HEK293 (cell line): ENCODE measurements around the gene BAHD1.
"Not testable (repeated sequence)": the region's sequence is repeated elsewhere in the genome, so short reads cannot be mapped to it uniquely, and the experiment has no call there.

ENCODE experiments used
- CTCF ChIA-PET: fragments of 350-600 bp; formaldehyde crosslinking; extraction: SDS; loops from one replicate; lab custom pipeline; 2021; ENCODE audit warnings: antibody characterized with exemption; lab: Yijun Ruan, JAX
- POLR2A ChIA-PET: fragments of 300-600 bp; formaldehyde crosslinking; extraction: SDS; loops from one replicate; lab custom pipeline; 2020; ENCODE audit warnings: antibody characterized with exemption, inconsistent platforms; lab: Yijun Ruan, JAX
- H3K27ac ChIP-seq: fragments of 200-500 bp; sonication (Bioruptor generic); 2 replicates; pipeline ENCODE4 v1.5.1; 2014; ENCODE audit warnings: low read depth, low read length, control low read depth, inconsistent platforms; ENCODE audit errors: extremely low read depth
- H3K36me3 ChIP-seq, 2 experiments: fragments of 200-500 bp in 1 of 2; sonication (Bioruptor generic) in 1 of 2; 1 replicate in 1 of 2; 2 replicates in 1 of 2; pipeline ENCODE4 v1.5.1; 2014 to 2017; ENCODE audit warnings: inconsistent platforms in 2 of 2, low read length in 2 of 2; ENCODE audit not compliant: control insufficient read depth in 2 of 2, insufficient read depth in 1 of 2
- H3K4me1 ChIP-seq: fragments of 200-500 bp; sonication (Bioruptor generic); 2 replicates; pipeline ENCODE4 v1.5.1; 2014; ENCODE audit warnings: mild to moderate bottlenecking, low read length, inconsistent platforms; ENCODE audit not compliant: control insufficient read depth, insufficient read depth
- H3K4me3 ChIP-seq: 2 replicates; pipeline ENCODE4 v1.5.1; 2011; ENCODE audit warnings: low read depth, mild to moderate bottlenecking, control low read depth, low read length, moderate library complexity
- H3K9me3 ChIP-seq: fragments of 200-500 bp; sonication (Bioruptor generic); 2 replicates; pipeline ENCODE4 v1.5.1; 2014; ENCODE audit warnings: low read depth, low read length, inconsistent platforms; ENCODE audit not compliant: control insufficient read depth, insufficient read depth
- GLIS1 ChIP-seq: fragments of 450-650 bp; formaldehyde crosslinking; IDR thresholded peaks from 2 replicates; pipeline ENCODE4 v1.5.1; 2016; ENCODE audit warnings: missing biosample characterization, missing genetic modification characterization
- GLIS2 ChIP-seq: fragments of 450-650 bp; formaldehyde crosslinking; IDR thresholded peaks from 2 replicates; pipeline ENCODE4 v1.5.1; 2016; ENCODE audit warnings: missing biosample characterization, missing genetic modification characterization
- HIC1 ChIP-seq: fragments of 450-650 bp; formaldehyde crosslinking; IDR thresholded peaks from 2 replicates; pipeline ENCODE4 v1.5.1; 2016; ENCODE audit warnings: missing biosample characterization, missing genetic modification characterization
- KLF16 ChIP-seq: fragments of 450-650 bp; formaldehyde crosslinking; IDR thresholded peaks from 2 replicates; pipeline ENCODE4 v1.5.1; 2017; ENCODE audit warnings: missing biosample characterization, missing genetic modification characterization
- KLF8 ChIP-seq: fragments of 450-650 bp; formaldehyde crosslinking; IDR thresholded peaks from 2 replicates; pipeline ENCODE4 v1.5.1; 2016; ENCODE audit warnings: missing biosample characterization, missing genetic modification characterization
- SCRT1 ChIP-seq: fragments of 450-650 bp; formaldehyde crosslinking; IDR thresholded peaks from 2 replicates; pipeline ENCODE4 v1.5.1; 2016; ENCODE audit warnings: missing biosample characterization, missing genetic modification characterization, borderline replicate concordance
- SCRT2 ChIP-seq: fragments of 450-650 bp; formaldehyde crosslinking; IDR thresholded peaks from 2 replicates; pipeline ENCODE4 v1.5.1; 2016; ENCODE audit warnings: missing biosample characterization, missing genetic modification characterization
- ZBTB20 ChIP-seq: fragments of 450-650 bp; formaldehyde crosslinking; IDR thresholded peaks from 2 replicates; pipeline ENCODE4 v1.5.1; 2016; ENCODE audit warnings: missing biosample characterization, missing genetic modification characterization
- ZFHX2 ChIP-seq: fragments of 450-650 bp; formaldehyde crosslinking; conservative IDR thresholded peaks from 2 replicates; pipeline ENCODE4 v1.5.1; 2016; ENCODE audit warnings: missing biosample characterization, missing genetic modification characterization
- ZIC2 ChIP-seq: fragments of 450-650 bp; formaldehyde crosslinking; IDR thresholded peaks from 2 replicates; pipeline ENCODE4 v1.5.1; 2016; ENCODE audit warnings: missing biosample characterization, missing genetic modification characterization
- ZNF398 ChIP-seq: fragments of 450-650 bp; formaldehyde crosslinking; IDR thresholded peaks from 2 replicates; pipeline ENCODE4 v1.5.1; 2017; ENCODE audit warnings: missing biosample characterization, missing genetic modification characterization
- ZNF416 ChIP-seq: fragments of 450-650 bp; formaldehyde crosslinking; IDR thresholded peaks from 2 replicates; pipeline ENCODE4 v1.5.1; 2016; ENCODE audit warnings: missing biosample characterization, missing genetic modification characterization
- ZNF510 ChIP-seq: fragments of 450-650 bp; formaldehyde crosslinking; IDR thresholded peaks from 2 replicates; pipeline ENCODE4 v1.5.1; 2018; ENCODE audit warnings: mild to moderate bottlenecking, missing genetic modification characterization, missing biosample characterization; ENCODE audit not compliant: insufficient replicate concordance
- ZNF600 ChIP-seq: fragments of 450-650 bp; formaldehyde crosslinking; IDR thresholded peaks from 2 replicates; pipeline ENCODE4 v1.5.1; 2016; ENCODE audit warnings: missing biosample characterization, missing genetic modification characterization

The BAHD1 gene

GRCh38 chr15:40451527-40452158 lies 10.9 kb downstream of the BAHD1 start:
- no peak overlapping the region for H3K27ac ChIP-seq
- H3K4me1 ChIP-seq = peaks cover 2% of the 10 kb centered on the region; the same call in 1 of the 2 replicates
- CTCF ChIA-PET = interaction anchor here (1.5 kb wide), 1 partner anchor 18 kb away, joined by 3 read pairs; no protein-coding TSS in a partner anchor
- TF ChIP-seq KLF8 (tag by site-specific recombination) (no peak), SCRT2 (tag by site-specific recombination) (peak; percentile 63), SCRT1 (tag by site-specific recombination) (peak; percentile 71; the same call in 1 of the 2 replicates)
- TF ChIP-seq, all 188 proteins: peak for 2
- Histone ChIP-seq H3K36me3 (no peaks in the 10 kb centered on the region), H3K9me3 (no peaks in the 10 kb centered on the region), H3K4me3 (no peak overlapping the region)
- POLR2A ChIA-PET = interaction anchor here (1.3 kb wide), 1 partner anchor 11 kb away, joined by 3 read pairs; the partner anchor contains the start of gene BAHD1

GRCh38 chr15:40452296-40453090 lies 11.7 kb downstream of the BAHD1 start:
- no peak overlapping the region for H3K27ac ChIP-seq
- H3K9me3 ChIP-seq = no peaks in the 10 kb centered on the region
- CTCF ChIA-PET = interaction anchor here (0.6 kb wide), 1 partner anchor 17 kb away, joined by 3 read pairs; no protein-coding TSS in a partner anchor
- no peaks in the 10 kb centered on the region for H3K36me3 ChIP-seq
- H3K4me3 ChIP-seq = no peak overlapping the region
- TF ChIP-seq ZNF416 (tag by site-specific recombination) = no peak
- peak; percentile 94 for TF ChIP-seq GLIS1 (tag by site-specific recombination)
- TF ChIP-seq ZNF398 (tag by site-specific recombination) = no peak
- no peak for TF ChIP-seq KLF16 (tag by site-specific recombination)
- TF ChIP-seq ZNF510 (tag by site-specific recombination) = no peak
- TF ChIP-seq ZBTB20 = no peak
- TF ChIP-seq ZIC2 (tag by site-specific recombination) = peak; percentile 17; the same call in 1 of the 2 replicates
- POLR2A ChIA-PET = no interaction called here
- H3K4me1 ChIP-seq = peaks cover 2% of the 10 kb centered on the region; the same call in 1 of the 2 replicates

- H3K4me3 ChIP-seq, H3K27ac ChIP-seq, CTCF ChIA-PET, H3K9me3 ChIP-seq, POLR2A ChIA-PET, H3K36me3 ChIP-seq, H3K4me1 ChIP-seq: not testable (repeated sequence)
These were observed 13.2 kb downstream of the BAHD1 start for GRCh38 chr15:40453941-40454340.

- peaks cover 2% of the 10 kb centered on the region; the same call in 1 of the 2 replicates for H3K4me1 ChIP-seq
- no peak overlapping the region for H3K4me3 ChIP-seq
- CTCF ChIA-PET = interaction anchor here (0.7 kb wide), 1 partner anchor 145 kb away, joined by 3 read pairs; no protein-coding TSS in a partner anchor
- H3K9me3 ChIP-seq = no peaks in the 10 kb centered on the region
- H3K36me3 ChIP-seq = peaks cover 0 to 14% of the 10 kb centered on the region in 2 experiments; a peak in 1 of 3 replicates
- TF ChIP-seq HIC1 (tag by site-specific recombination) (no peak), GLIS2 (0 out of 2 replicates have a peak, but pooled peaks have one; percentile 20), ZNF600 (peak; percentile 50; the same call in 1 of the 2 replicates), GLIS1 (tag by site-specific recombination) (peak; percentile 33; the same call in 1 of the 2 replicates), ZFHX2 (tag by site-specific recombination) (no peak)
- POLR2A ChIA-PET = no interaction called here
- H3K27ac ChIP-seq = no peak overlapping the region
These were observed 14.2 kb downstream of the BAHD1 start for GRCh38 chr15:40454904-40455391.
